GM10248 (cell line): Measurements from ENCODE around the gene ANKRD39.

Source experiments
- CTCF ChIA-PET: fragments of 300-600 bp; sonication (Branson Sonifier 250); formaldehyde crosslinking; extraction: SDS; loops from one replicate; lab custom pipeline; 2021; ENCODE audit warnings: antibody characterized with exemption; lab: Yijun Ruan, JAX
- POLR2A ChIA-PET: fragments of 350-650 bp; sonication (Branson Sonifier 250); formaldehyde crosslinking; extraction: SDS; loops from one replicate; lab custom pipeline; 2020; ENCODE audit warnings: antibody characterized with exemption; lab: Yijun Ruan, JAX
- DNase-seq: peaks from one replicate; pipeline ENCODE4 v3.0.0; 2012; ENCODE audit errors: extremely low spot score
- CTCF ChIP-seq: IDR thresholded peaks from 2 replicates; pipeline ENCODE4 v1.5.1; 2012; ENCODE audit warnings: mild to moderate bottlenecking, low read depth; ENCODE audit errors: extremely low read depth, missing control alignments, control extremely low read depth

Gene ANKRD39

GRCh38 chr2:96882906-96883305 lies 25.1 kb upstream of the ANKRD39 start:
- no peak for DNase-seq
- no peak for TF ChIP-seq CTCF
- CTCF ChIA-PET, result interaction anchor here (1.1 to 2.1 kb wide), 4 partner anchors 9 to 25 kb away, joined by 3 to 7 read pairs (median 4); partner anchors contain the start of gene ANKRD39
- POLR2A ChIA-PET, result no interaction called here

GRCh38 chr2:96882230-96882629 lies 24.4 kb upstream of the ANKRD39 start:
- POLR2A ChIA-PET, result no interaction called here
- no peak for TF ChIP-seq CTCF
- CTCF ChIA-PET, result interaction anchor here (1.6 to 2.1 kb wide), 3 partner anchors 9 to 24 kb away, joined by 3 to 7 read pairs (median 5); partner anchors contain the start of gene ANKRD39
- no peak for DNase-seq

- DNase-seq, result no peak
- no peak for TF ChIP-seq CTCF
- ChIA-PET CTCF (interaction anchor here (1.7 to 2.3 kb wide), 3 partner anchors 10 to 24 kb away, joined by 3 to 8 read pairs (median 7); partner anchors contain the start of gene ANKRD39), POLR2A (no interaction called here)
Observed at GRCh38 chr2:96881349-96882195, 23.8 kb upstream of the ANKRD39 start.

GRCh38 chr2:96880891-96881273 lies 23.1 kb upstream of the ANKRD39 start:
- ChIA-PET POLR2A (no interaction called here), CTCF (interaction anchor here (1.5 to 2.3 kb wide), 2 partner anchors 15 to 23 kb away, joined by 3 to 8 read pairs; partner anchors contain the start of gene ANKRD39)
- DNase-seq, result no peak
- TF ChIP-seq CTCF, result no peak

- no peak for DNase-seq
- no peak for TF ChIP-seq CTCF
Observed at GRCh38 chr2:96879545-96880040, 21.8 kb upstream of the ANKRD39 start.

GRCh38 chr2:96878796-96879544 lies 21.2 kb upstream of the ANKRD39 start:
- ChIA-PET POLR2A (no interaction called here), CTCF (interaction anchor here (0.9 to 2.3 kb wide), 6 partner anchors 10 to 116 kb away, joined by 3 to 8 read pairs (median 6); partner anchors contain the start of gene ANKRD39)
- no peak for TF ChIP-seq CTCF
- no peak for DNase-seq

More at GRCh38 chr2:96879545-96880040, 21.8 kb upstream of the ANKRD39 start:
- ChIA-PET POLR2A (no interaction called here), CTCF (interaction anchor here (1.3 to 2.3 kb wide), 3 partner anchors 11 to 22 kb away, joined by 3 to 8 read pairs (median 6); partner anchors contain the start of gene ANKRD39)
